HEK293 (cell line): ENCODE results near the gene CACTIN.

ENCODE experiments used
- CTCF ChIA-PET: fragments of 350-600 bp; formaldehyde crosslinking; extraction: SDS; loops from one replicate; lab custom pipeline; 2021; ENCODE audit warnings: antibody characterized with exemption; lab: Yijun Ruan, JAX
- POLR2A ChIA-PET: fragments of 300-600 bp; formaldehyde crosslinking; extraction: SDS; loops from one replicate; lab custom pipeline; 2020; ENCODE audit warnings: antibody characterized with exemption, inconsistent platforms; lab: Yijun Ruan, JAX
- H3K27ac ChIP-seq: fragments of 200-500 bp; sonication (Bioruptor generic); 2 replicates; pipeline ENCODE4 v1.5.1; 2014; ENCODE audit warnings: low read depth, low read length, control low read depth, inconsistent platforms; ENCODE audit errors: extremely low read depth
- H3K36me3 ChIP-seq, 2 experiments: fragments of 200-500 bp in 1 of 2; sonication (Bioruptor generic) in 1 of 2; 1 replicate in 1 of 2; 2 replicates in 1 of 2; pipeline ENCODE4 v1.5.1; 2014 to 2017; ENCODE audit warnings: inconsistent platforms in 2 of 2, low read length in 2 of 2; ENCODE audit not compliant: control insufficient read depth in 2 of 2, insufficient read depth in 1 of 2
- H3K4me1 ChIP-seq: fragments of 200-500 bp; sonication (Bioruptor generic); 2 replicates; pipeline ENCODE4 v1.5.1; 2014; ENCODE audit warnings: mild to moderate bottlenecking, low read length, inconsistent platforms; ENCODE audit not compliant: control insufficient read depth, insufficient read depth
- H3K4me3 ChIP-seq: 2 replicates; pipeline ENCODE4 v1.5.1; 2011; ENCODE audit warnings: low read depth, mild to moderate bottlenecking, control low read depth, low read length, moderate library complexity
- H3K9me3 ChIP-seq: fragments of 200-500 bp; sonication (Bioruptor generic); 2 replicates; pipeline ENCODE4 v1.5.1; 2014; ENCODE audit warnings: low read depth, low read length, inconsistent platforms; ENCODE audit not compliant: control insufficient read depth, insufficient read depth
- GFI1B ChIP-seq: fragments of 450-650 bp; formaldehyde crosslinking; IDR thresholded peaks from 2 replicates; pipeline ENCODE4 v1.5.1; 2016; ENCODE audit warnings: missing biosample characterization, missing genetic modification characterization
- IKZF3 ChIP-seq: fragments of 450-650 bp; IDR thresholded peaks from 2 replicates; pipeline ENCODE4 v1.5.0; 2018; ENCODE audit warnings: missing biosample characterization, mild to moderate bottlenecking, missing genetic modification characterization, moderate library complexity
- KLF10 ChIP-seq: fragments of 450-650 bp; IDR thresholded peaks from 2 replicates; pipeline ENCODE4 v1.5.1; 2018; ENCODE audit warnings: missing biosample characterization, mild to moderate bottlenecking, missing genetic modification characterization
- KLF16 ChIP-seq: fragments of 450-650 bp; formaldehyde crosslinking; IDR thresholded peaks from 2 replicates; pipeline ENCODE4 v1.5.1; 2017; ENCODE audit warnings: missing biosample characterization, missing genetic modification characterization
- KLF17 ChIP-seq: fragments of 450-650 bp; formaldehyde crosslinking; IDR thresholded peaks from 2 replicates; pipeline ENCODE4 v1.5.1; 2016; ENCODE audit warnings: missing biosample characterization, missing genetic modification characterization
- PATZ1 ChIP-seq: fragments of 450-650 bp; formaldehyde crosslinking; IDR thresholded peaks from 2 replicates; pipeline ENCODE4 v1.5.1; 2016; ENCODE audit warnings: missing biosample characterization, missing genetic modification characterization
- PBX3 ChIP-seq: sonication (generic); formaldehyde crosslinking; IDR thresholded peaks from 2 replicates; pipeline ENCODE4 v1.8.1; 2022; ENCODE audit warnings: mild to moderate bottlenecking, moderate library complexity, missing genetic modification reagents
- SCRT1 ChIP-seq: fragments of 450-650 bp; formaldehyde crosslinking; IDR thresholded peaks from 2 replicates; pipeline ENCODE4 v1.5.1; 2016; ENCODE audit warnings: missing biosample characterization, missing genetic modification characterization, borderline replicate concordance
- SETDB1 ChIP-seq: IDR thresholded peaks from one replicate; pipeline ENCODE4 v1.6.1; 2017; ENCODE audit warnings: mild to moderate bottlenecking, low read length, moderate library complexity, mixed read lengths; ENCODE audit not compliant: insufficient read length
- TCF7L2 ChIP-seq: IDR thresholded peaks from 2 replicates; pipeline ENCODE4 v1.6.1; 2011; ENCODE audit warnings: low read depth, mild to moderate bottlenecking, inconsistent platforms, low read length, moderate library complexity, borderline replicate concordance
- ZBTB17 ChIP-seq: fragments of 450-650 bp; formaldehyde crosslinking; IDR thresholded peaks from 2 replicates; pipeline ENCODE4 v1.5.1; 2016; ENCODE audit warnings: missing biosample characterization, missing genetic modification characterization
- ZIC2 ChIP-seq: fragments of 450-650 bp; formaldehyde crosslinking; IDR thresholded peaks from 2 replicates; pipeline ENCODE4 v1.5.1; 2016; ENCODE audit warnings: missing biosample characterization, missing genetic modification characterization
- ZNF140 ChIP-seq: fragments of 450-650 bp; formaldehyde crosslinking; IDR thresholded peaks from 2 replicates; pipeline ENCODE4 v1.5.1; 2016; ENCODE audit warnings: missing biosample characterization, missing genetic modification characterization
- ZNF175 ChIP-seq: fragments of 450-650 bp; formaldehyde crosslinking; IDR thresholded peaks from 2 replicates; pipeline ENCODE4 v1.5.1; 2016; ENCODE audit warnings: missing biosample characterization, missing genetic modification characterization
- ZNF19 ChIP-seq: fragments of 450-650 bp; formaldehyde crosslinking; IDR thresholded peaks from 2 replicates; pipeline ENCODE4; 2016; ENCODE audit warnings: missing biosample characterization, missing genetic modification characterization, low read depth
- ZNF202 ChIP-seq: fragments of 450-650 bp; formaldehyde crosslinking; IDR thresholded peaks from 2 replicates; pipeline ENCODE4 v1.5.1; 2016; ENCODE audit warnings: missing biosample characterization, missing genetic modification characterization, borderline replicate concordance
- ZNF354C ChIP-seq: fragments of 450-650 bp; formaldehyde crosslinking; IDR thresholded peaks from 2 replicates; pipeline ENCODE4 v1.5.1; 2016; ENCODE audit warnings: missing biosample characterization, missing genetic modification characterization, low read depth, borderline replicate concordance
- ZNF514 ChIP-seq: fragments of 450-650 bp; formaldehyde crosslinking; IDR thresholded peaks from 2 replicates; pipeline ENCODE4 v1.5.1; 2016; ENCODE audit warnings: missing biosample characterization, missing genetic modification characterization
- ZNF555 ChIP-seq: fragments of 450-650 bp; formaldehyde crosslinking; conservative IDR thresholded peaks from 2 replicates; pipeline ENCODE4 v1.5.1; 2017; ENCODE audit warnings: missing biosample characterization, mild to moderate bottlenecking, missing genetic modification characterization, inconsistent platforms
- ZNF658 ChIP-seq: fragments of 450-650 bp; formaldehyde crosslinking; IDR thresholded peaks from 2 replicates; pipeline ENCODE4; 2016; ENCODE audit warnings: missing biosample characterization, missing genetic modification characterization

Gene CACTIN

GRCh38 chr19:3626473-3627350 is at the start of gene CACTIN (continued):
- TF ChIP-seq PATZ1 (tag by site-specific recombination), result peak; percentile 86
- no peak for TF ChIP-seq ZNF175 (tag by site-specific recombination)
- TF ChIP-seq ZNF555 (tag by site-specific recombination), result no peak
- no peak for TF ChIP-seq SCRT1 (tag by site-specific recombination)
- no peak for TF ChIP-seq TCF7L2
- no peak for TF ChIP-seq ZNF140 (tag by site-specific recombination)
- TF ChIP-seq SETDB1, result no peak
- no peak for TF ChIP-seq ZNF354C

GRCh38 chr19:3674784-3675543 is 48.4 kb upstream of the CACTIN start:
- CTCF ChIA-PET, result interaction anchor here (0.6 kb wide), 1 partner anchor 658 kb away, joined by 4 read pairs; no protein-coding TSS in a partner anchor
- H3K9me3 ChIP-seq, result no peaks in the 10 kb centered on the region

More at GRCh38 chr19:3674784-3675543, 48.4 kb upstream of the CACTIN start:
- H3K36me3 ChIP-seq, result no peaks in the 10 kb centered on the region
- no peak overlapping the region for H3K4me3 ChIP-seq
- H3K4me1 ChIP-seq, result no peaks in the 10 kb centered on the region
- no peak overlapping the region for H3K27ac ChIP-seq
- POLR2A ChIA-PET, result no interaction called here
- TF ChIP-seq PBX3 (no peak), IKZF3 (tag by site-specific recombination) (no peak), ZNF555 (tag by site-specific recombination) (no peak), KLF17 (tag by site-specific recombination) (no peak), ZNF202 (tag by site-specific recombination) (no peak), ZNF514 (tag by site-specific recombination) (no peak), ZBTB17 (tag by site-specific recombination) (no peak), KLF10 (no peak), ZNF19 (tag by site-specific recombination) (no peak), GFI1B (tag by site-specific recombination) (no peak), ZNF658 (tag by site-specific recombination) (no peak), ZIC2 (tag by site-specific recombination) (no peak), KLF16 (tag by site-specific recombination) (no peak)
